ENCODE results near the gene DESI1. TPM values are rescaled to one million over a fixed set of nuclear protein-coding genes. Genes with fewer than 3 reads are reported as not detected.
"Not testable (repeated sequence)": the region's sequence is repeated elsewhere in the genome, so short reads cannot be mapped to it uniquely, and the experiment has no call there.

DESI1 gene
- total and polyA plus RNA-seq, 9 donors, result 12.8 to 22.1 (median 19.8) TPM

DNA sequence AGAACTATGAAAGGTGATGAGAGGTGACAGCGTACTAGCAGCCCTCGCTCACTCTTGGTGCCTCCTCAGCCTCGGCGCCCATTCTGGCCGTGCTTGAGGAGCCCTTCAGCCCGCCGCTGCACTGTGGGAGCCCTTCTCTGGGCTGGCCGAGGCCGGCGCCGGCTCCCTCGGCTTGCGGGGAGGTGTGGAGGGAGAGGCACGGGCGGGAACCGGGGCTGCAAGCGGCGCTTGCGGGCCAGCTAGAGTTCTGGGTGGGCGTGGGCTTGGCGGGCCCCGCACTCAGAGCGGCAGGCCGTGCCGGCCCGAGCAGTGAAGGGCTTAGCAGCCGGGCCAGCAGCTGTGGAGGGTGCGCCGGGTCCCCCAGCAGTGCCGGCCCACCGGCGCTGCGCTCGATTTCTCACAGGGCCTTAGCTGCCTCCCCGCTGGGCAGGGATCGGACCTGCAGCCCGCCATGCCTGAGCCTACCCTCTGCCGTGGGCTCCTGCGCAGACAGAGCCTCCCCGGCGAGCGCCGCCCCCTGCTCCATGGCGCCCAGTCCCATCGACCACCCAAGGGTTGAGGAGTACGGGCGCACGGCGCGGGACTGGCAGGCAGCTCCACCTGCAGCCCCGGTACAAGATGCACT lies 27.4 kb downstream of the DESI1 start:
- not testable (repeated sequence) for H3K4me3 ChIP-seq (ENCODE audit: low read length)

DNA sequence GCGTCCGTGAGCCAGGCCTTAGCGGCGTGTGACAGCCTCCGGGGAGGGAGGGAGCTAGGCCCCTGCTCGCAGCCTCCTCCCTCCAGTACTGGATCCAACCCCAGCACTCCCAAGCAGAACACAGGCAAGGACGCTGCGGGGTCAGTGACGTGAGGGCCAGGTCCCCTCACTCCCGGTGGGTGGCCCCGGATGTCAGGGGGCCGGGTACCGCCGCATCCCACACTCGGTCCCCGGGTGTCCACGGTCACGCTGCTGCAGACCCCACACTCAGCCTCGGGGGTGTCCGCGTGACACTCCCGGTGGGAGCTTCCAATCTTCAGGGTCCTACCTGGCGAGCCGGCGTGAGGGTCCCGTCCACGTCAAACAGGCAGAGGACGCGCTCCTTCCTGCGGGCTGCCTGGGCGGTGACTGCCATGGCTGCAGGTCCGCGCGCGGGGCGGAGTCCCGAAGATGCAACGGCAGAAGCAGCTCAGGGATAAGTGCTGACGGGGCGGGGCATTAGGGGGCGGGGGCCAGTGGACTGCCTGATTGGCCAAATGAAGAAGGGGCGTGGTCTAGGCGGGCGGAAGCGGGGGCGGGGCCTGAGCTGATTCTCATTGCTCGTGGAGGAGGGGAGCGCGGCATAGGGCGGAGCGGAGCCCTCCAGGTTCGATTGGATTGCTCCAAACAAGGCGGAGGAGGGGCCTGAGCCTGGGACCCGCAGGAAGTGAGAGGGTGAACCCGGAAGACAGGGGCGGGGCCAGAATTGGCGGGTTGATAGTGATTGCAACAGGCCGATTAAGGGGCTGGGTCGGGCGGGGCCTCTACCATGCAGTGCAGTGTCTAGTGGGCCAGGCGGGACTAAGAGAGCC lies 31.2 kb downstream of the DESI1 start, which contains the start of gene PMM1:
Gene PMM1 (minus strand): TSS at position 450 of the 851 bp plus-strand sequence. CDS start 35 bp downstream, at position 415.
- H3K27me3 ChIP-seq (ENCODE audit: control insufficient read depth, insufficient read depth, low read length), result no peaks in the 10 kb centered on the region
- peak within 1 kb of the TSS; percentile 95 for H3K4me3 ChIP-seq (ENCODE audit: low read length)
- peak within 1 kb of the TSS; percentile 83 for H3K27ac ChIP-seq (ENCODE audit: low read length)
- under 1% methylated on average over 52 of the region's 61 CpGs for WGBS (ENCODE audit: insufficient coverage)
- H3K9me3 ChIP-seq (replicated peaks; ENCODE audit: control insufficient read depth, low read depth, low read length), result no peaks in the 10 kb centered on the region
- H3K4me1 ChIP-seq (ENCODE audit: control insufficient read depth, insufficient read depth, low read length), result peaks cover 12% of the 10 kb centered on the region
- peak; percentile 100 for DNase-seq
- peaks cover 6% of the 10 kb centered on the region for H3K36me3 ChIP-seq (ENCODE audit: control insufficient read depth, insufficient read depth, low read length)

More for the DNA sequence above, 27.4 kb downstream of the DESI1 start:
- DNase-seq; H3K27me3 ChIP-seq (ENCODE audit: control insufficient read depth, insufficient read depth, low read length); H3K9me3 ChIP-seq (replicated peaks; ENCODE audit: control insufficient read depth, low read depth, low read length); H3K27ac ChIP-seq (ENCODE audit: low read length); H3K36me3 ChIP-seq (ENCODE audit: control insufficient read depth, insufficient read depth, low read length): not testable (repeated sequence)
- WGBS (ENCODE audit: insufficient coverage), result 92% methylated on average over 43 of the region's 51 CpGs
- H3K4me1 ChIP-seq (ENCODE audit: control insufficient read depth, insufficient read depth, low read length), result peaks cover 13% of the 10 kb centered on the region

DNA sequence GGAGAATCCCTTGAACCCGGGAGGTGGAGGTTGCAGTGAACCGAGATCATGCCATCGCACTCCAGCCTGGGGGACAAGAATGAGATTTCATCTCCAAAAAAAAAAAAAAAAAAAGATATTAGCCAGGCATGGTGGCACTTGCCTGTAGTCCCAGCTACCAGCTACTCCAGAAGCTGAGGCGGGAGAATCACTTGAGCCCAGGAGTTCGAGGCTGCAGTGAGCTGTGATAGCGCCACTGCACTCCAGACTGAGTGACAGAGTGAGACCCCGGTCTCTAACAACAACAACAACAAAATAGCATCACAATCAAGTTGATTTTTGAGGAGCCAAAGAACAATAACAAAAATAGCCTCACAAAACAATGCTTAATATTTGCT lies 33.5 kb downstream of the DESI1 start:
- H3K27me3 ChIP-seq (ENCODE audit: control insufficient read depth, insufficient read depth, low read length), result no peaks in the 10 kb centered on the region
- peaks cover 22% of the 10 kb centered on the region for H3K36me3 ChIP-seq (ENCODE audit: control insufficient read depth, insufficient read depth, low read length)
- WGBS (ENCODE audit: insufficient coverage), result 92% methylated on average over 2 of the region's 7 CpGs
- DNase-seq, result no peak
- H3K9me3 ChIP-seq (replicated peaks; ENCODE audit: control insufficient read depth, low read depth, low read length), result no peaks in the 10 kb centered on the region
- H3K4me3 ChIP-seq (ENCODE audit: low read length), result no peak overlapping the region
- H3K4me1 ChIP-seq (ENCODE audit: control insufficient read depth, insufficient read depth, low read length), result peaks cover 12% of the 10 kb centered on the region
- no peak overlapping the region for H3K27ac ChIP-seq (ENCODE audit: low read length)

DNA sequence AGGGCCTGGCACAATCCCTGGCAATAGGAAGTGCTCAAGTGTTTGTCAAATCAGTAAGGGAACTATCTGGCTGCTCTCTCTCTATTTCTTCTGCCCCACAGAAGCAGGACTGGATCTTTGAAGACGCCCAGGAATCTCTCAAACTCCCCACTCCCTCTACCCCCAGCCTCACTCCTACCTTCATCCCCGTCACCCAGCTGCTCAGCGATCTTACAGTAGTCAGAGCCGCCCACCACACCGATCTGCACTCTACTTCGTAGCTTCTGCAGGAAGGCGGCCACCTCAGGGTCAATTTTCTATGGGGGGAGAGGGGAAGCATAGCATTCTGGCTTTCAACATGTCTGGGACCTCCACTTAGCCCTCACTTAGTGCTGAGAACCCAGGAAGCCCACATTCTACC lies 34.9 kb downstream of the DESI1 start:
- peaks cover 12% of the 10 kb centered on the region for H3K4me1 ChIP-seq (ENCODE audit: control insufficient read depth, insufficient read depth, low read length)
- peaks cover 26% of the 10 kb centered on the region for H3K36me3 ChIP-seq (ENCODE audit: control insufficient read depth, insufficient read depth, low read length)
- no peaks in the 10 kb centered on the region for H3K27me3 ChIP-seq (ENCODE audit: control insufficient read depth, insufficient read depth, low read length)
- no CpG with 5 or more reads among the region's 7 CpGs for WGBS (ENCODE audit: insufficient coverage)
- H3K4me3 ChIP-seq (ENCODE audit: low read length), result no peak overlapping the region
- H3K9me3 ChIP-seq (replicated peaks; ENCODE audit: control insufficient read depth, low read depth, low read length), result no peaks in the 10 kb centered on the region
- no peak overlapping the region for H3K27ac ChIP-seq (ENCODE audit: low read length)
- no peak for DNase-seq

DNA sequence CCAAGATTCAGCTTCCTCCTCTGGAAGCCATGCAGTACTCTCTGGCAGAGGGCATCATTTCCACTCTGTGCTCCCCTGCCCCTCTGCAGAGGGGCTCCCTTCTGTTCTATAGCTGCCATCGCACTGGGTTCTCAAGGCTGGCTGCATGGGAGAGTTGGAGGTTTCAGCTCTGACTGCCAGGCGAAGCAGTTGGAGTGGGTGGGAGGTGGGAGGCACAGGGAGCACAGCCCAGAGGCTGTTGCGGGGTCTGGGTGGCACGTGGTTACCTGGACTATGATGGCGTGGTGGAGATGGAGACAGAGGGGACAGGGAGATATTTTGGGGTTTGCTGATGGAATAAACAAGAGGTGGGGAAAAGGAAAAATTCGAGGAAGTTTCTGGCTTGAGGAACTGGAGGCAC lies 36.0 kb downstream of the DESI1 start:
- Histone ChIP-seq H3K27ac (ENCODE audit: low read length) (no peak overlapping the region), H3K4me3 (ENCODE audit: low read length) (no peak overlapping the region), H3K9me3 (replicated peaks; ENCODE audit: control insufficient read depth, low read depth, low read length) (no peaks in the 10 kb centered on the region), H3K4me1 (ENCODE audit: control insufficient read depth, insufficient read depth, low read length) (peaks cover 9% of the 10 kb centered on the region), H3K27me3 (ENCODE audit: control insufficient read depth, insufficient read depth, low read length) (no peaks in the 10 kb centered on the region), H3K36me3 (ENCODE audit: control insufficient read depth, insufficient read depth, low read length) (peaks cover 31% of the 10 kb centered on the region)
- no peak for DNase-seq
- WGBS (ENCODE audit: insufficient coverage), result 89% methylated on average over 6 of the region's 6 CpGs

DNA sequence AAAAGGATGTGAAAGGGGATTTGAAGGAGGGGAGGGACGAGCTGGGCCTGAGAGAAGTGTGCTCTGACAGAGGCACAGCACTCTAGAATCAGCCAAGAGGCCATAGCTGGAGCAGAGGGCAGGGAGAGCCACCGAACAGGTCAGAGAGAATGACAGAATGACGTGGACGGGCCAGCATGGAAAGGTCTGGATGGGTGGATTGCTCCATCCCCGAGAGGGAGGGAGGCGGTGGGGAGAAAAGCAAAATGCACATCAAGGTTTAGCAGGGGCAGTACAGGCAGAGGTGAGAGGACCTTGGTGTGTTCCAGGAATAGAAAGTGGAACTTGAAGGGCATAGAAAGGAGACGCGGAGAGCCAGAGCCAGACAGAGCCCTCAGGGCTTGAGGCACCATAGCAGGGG lies 38.1 kb downstream of the DESI1 start:
- Histone ChIP-seq H3K9me3 (replicated peaks; ENCODE audit: control insufficient read depth, low read depth, low read length) (no peaks in the 10 kb centered on the region), H3K4me3 (ENCODE audit: low read length) (no peak overlapping the region), H3K27ac (ENCODE audit: low read length) (no peak overlapping the region), H3K4me1 (ENCODE audit: control insufficient read depth, insufficient read depth, low read length) (no peaks in the 10 kb centered on the region), H3K36me3 (ENCODE audit: control insufficient read depth, insufficient read depth, low read length) (peaks cover 48% of the 10 kb centered on the region), H3K27me3 (ENCODE audit: control insufficient read depth, insufficient read depth, low read length) (no peaks in the 10 kb centered on the region)
- 73% methylated on average over 8 of the region's 8 CpGs for WGBS (ENCODE audit: insufficient coverage)
- no peak for DNase-seq

DNA sequence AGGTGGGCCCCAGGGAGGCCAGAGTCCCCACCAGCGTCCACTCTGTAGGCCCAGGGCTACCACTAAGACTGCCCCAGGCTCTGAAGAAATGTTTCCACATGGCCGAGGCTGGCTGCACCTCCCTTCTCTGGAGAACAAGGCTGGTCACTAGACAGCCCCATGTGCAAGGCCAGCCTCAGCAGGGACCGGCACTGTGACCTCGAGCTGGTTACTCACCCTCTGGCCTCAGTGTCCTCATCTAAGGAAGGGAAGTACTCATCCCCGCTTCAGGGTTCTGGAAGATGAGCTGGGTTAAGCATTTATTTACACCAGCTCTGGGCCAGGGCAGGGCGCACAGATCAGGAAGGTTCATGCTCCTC lies 40.9 kb downstream of the DESI1 start:
- Histone ChIP-seq H3K36me3 (ENCODE audit: control insufficient read depth, insufficient read depth, low read length) (peaks cover 68% of the 10 kb centered on the region), H3K27ac (ENCODE audit: low read length) (no peak overlapping the region), H3K9me3 (replicated peaks; ENCODE audit: control insufficient read depth, low read depth, low read length) (no peaks in the 10 kb centered on the region), H3K4me3 (ENCODE audit: low read length) (no peak overlapping the region), H3K27me3 (ENCODE audit: control insufficient read depth, insufficient read depth, low read length) (no peaks in the 10 kb centered on the region), H3K4me1 (ENCODE audit: control insufficient read depth, insufficient read depth, low read length) (peaks cover 6% of the 10 kb centered on the region)
- WGBS (ENCODE audit: insufficient coverage), result 85% methylated on average over 3 of the region's 6 CpGs
- DNase-seq, result no peak

DNA sequence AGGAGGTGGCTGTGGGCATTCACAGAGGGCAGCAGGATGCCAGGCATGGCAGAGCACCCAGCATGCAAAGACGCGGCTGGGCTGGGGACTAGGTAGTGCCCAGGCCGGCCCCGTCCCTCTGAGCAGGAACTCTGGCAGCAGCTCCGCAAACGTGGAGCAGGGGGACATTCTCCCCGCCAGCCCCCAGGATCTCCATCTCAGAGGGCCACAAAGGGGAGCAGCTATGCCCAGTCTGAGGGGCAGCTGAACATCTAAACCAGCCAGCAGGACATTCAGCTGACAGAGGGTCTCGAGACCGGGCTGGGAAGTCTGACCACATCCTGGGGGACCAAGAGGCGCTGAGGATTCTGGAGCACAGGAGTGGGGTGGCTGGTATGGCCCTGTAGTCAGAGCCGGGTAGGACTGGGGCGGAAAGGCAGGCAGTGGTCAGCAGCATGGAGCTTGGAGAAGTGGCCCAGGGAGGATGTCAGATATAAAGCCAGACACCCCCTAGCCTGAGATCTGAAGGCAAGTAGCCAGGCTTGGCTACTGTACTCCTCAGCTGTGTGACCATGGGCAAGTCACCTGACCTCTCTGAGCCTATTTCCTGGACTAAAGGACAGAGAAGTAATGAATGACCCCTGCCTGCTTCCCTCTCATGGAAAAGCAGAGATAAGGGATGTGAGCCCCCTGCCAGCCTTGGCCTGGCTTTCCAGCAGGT lies 41.4 kb downstream of the DESI1 start:
- Histone ChIP-seq H3K27ac (ENCODE audit: low read length) (no peak overlapping the region), H3K4me3 (ENCODE audit: low read length) (no peak overlapping the region), H3K36me3 (ENCODE audit: control insufficient read depth, insufficient read depth, low read length) (peaks cover 68% of the 10 kb centered on the region), H3K4me1 (ENCODE audit: control insufficient read depth, insufficient read depth, low read length) (peaks cover 10% of the 10 kb centered on the region), H3K9me3 (replicated peaks; ENCODE audit: control insufficient read depth, low read depth, low read length) (no peaks in the 10 kb centered on the region), H3K27me3 (ENCODE audit: control insufficient read depth, insufficient read depth, low read length) (no peaks in the 10 kb centered on the region)
- DNase-seq, result no peak
- 90% methylated on average over 12 of the region's 12 CpGs for WGBS (ENCODE audit: insufficient coverage)

DNA sequence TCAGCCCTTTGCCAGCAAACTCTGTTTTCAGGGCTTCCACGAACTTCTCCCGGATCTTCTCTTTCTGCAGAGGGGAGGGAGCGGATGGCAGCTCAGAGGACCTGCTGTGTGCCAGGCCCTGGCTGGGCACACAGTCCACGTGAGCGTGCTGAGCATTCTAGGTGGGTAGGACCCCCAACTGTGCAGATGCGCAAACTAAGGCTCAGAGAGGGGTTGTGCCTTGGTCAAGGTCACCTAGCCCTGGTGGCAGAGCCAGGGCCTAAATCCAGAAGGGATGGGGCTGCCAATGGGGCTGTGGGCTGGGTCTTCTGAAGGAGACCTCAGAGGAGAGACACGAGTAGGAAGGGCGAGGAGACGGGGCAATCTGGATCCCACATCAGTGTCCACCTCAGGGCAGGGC lies 42.0 kb downstream of the DESI1 start:
- no peaks in the 10 kb centered on the region for H3K27me3 ChIP-seq (ENCODE audit: control insufficient read depth, insufficient read depth, low read length)
- no peaks in the 10 kb centered on the region for H3K9me3 ChIP-seq (replicated peaks; ENCODE audit: control insufficient read depth, low read depth, low read length)
- H3K4me3 ChIP-seq (ENCODE audit: low read length), result no peak overlapping the region
- peaks cover 10% of the 10 kb centered on the region for H3K4me1 ChIP-seq (ENCODE audit: control insufficient read depth, insufficient read depth, low read length)
- H3K27ac ChIP-seq (ENCODE audit: low read length), result no peak overlapping the region
- 89% methylated on average over 9 of the region's 9 CpGs for WGBS (ENCODE audit: insufficient coverage)
- peaks cover 62% of the 10 kb centered on the region for H3K36me3 ChIP-seq (ENCODE audit: control insufficient read depth, insufficient read depth, low read length)
- no peak for DNase-seq

DNA sequence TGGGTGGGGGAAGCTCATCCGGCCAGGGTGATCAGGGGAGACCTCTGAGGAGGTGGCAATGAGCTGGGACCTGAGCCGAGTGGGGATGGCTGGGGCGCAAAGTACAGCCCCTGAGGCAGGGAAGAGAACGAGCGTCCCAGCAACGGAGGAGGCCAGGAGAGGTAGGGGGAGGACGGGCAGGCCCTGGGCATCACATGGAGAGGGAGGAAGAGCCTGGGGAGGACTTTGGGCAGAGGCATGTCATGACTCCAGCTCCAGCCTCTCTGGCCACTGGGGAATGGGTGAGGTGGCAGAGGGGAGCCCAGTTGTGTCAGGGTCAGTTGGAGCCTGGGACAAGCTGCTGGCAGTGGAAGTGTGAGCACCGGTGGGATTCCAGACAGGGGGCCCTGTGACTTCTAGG lies 42.7 kb downstream of the DESI1 start:
- H3K9me3 ChIP-seq (replicated peaks; ENCODE audit: control insufficient read depth, low read depth, low read length), result no peaks in the 10 kb centered on the region
- no peak for DNase-seq
- no peak overlapping the region for H3K4me3 ChIP-seq (ENCODE audit: low read length)
- WGBS (ENCODE audit: insufficient coverage), result 87% methylated on average over 8 of the region's 8 CpGs
- H3K27me3 ChIP-seq (ENCODE audit: control insufficient read depth, insufficient read depth, low read length), result no peaks in the 10 kb centered on the region
- H3K27ac ChIP-seq (ENCODE audit: low read length), result no peak overlapping the region
- H3K36me3 ChIP-seq (ENCODE audit: control insufficient read depth, insufficient read depth, low read length), result peaks cover 58% of the 10 kb centered on the region
- peaks cover 10% of the 10 kb centered on the region for H3K4me1 ChIP-seq (ENCODE audit: control insufficient read depth, insufficient read depth, low read length)

Data from muscle of leg (tissue), 11 donors.